NCI-H345 treated with DMSO at 0.1 percent for 48 hours (cell line): Measurements from ENCODE around the gene CENPI.
"Not testable (repeated sequence)": the region's sequence is repeated elsewhere in the genome, so short reads cannot be mapped to it uniquely, and the experiment has no call there.

ENCODE experiments used
- DNase-seq: peaks from one replicate; lab custom pipeline; 2025; ENCODE audit not compliant: unreplicated experiment; lab: John Stamatoyannopoulos, UW

CENPI gene

DNA sequence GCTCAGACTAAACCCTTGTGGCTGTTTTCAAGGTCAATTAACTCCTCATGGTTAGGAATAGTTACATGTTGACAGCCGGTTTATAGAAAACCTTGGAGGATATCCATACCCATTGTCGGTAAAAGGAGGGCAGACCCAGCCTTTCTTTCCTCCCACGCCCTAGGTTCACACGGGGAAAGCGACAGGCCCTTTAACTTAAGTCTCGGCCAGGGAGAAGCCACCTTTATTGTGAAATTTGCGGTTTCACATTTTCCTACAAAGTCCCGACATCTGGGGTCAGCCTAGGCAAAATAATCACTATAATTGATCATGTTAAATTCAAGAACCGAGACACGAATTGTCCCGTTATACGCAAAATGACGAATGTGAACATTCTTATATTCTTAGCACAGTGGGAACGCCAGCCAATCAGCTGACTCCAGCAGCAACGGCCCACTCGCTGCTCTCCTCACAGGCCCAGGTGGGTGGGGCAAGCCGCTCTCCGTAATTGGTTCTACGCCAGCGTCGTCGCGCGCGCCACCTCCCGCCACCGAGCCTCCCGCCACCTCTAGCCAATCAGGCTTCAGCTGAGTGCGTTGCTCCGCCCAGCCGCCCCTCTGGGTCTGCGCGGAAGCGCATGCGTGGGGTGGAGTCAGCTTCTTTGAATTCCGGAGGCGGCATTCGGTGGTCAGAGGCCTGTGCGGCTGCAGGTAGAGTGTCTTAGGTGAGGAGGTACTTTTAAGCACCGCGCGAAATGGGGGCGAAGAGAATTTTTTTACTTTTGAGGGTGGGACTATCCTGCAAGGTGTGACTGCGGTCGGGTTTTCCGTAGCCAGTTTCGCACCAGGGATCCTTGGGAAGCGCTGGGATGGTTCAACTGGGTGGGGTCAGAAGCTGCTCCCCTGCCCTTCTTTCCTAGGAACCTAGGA, at the start of gene CENPI:
Gene CENPI (plus strand): TSS at position 659 of the 908 bp plus-strand sequence. CDS start 2,867 bp downstream, outside the sequence.
- DNase-seq: peak; percentile 83

DNA sequence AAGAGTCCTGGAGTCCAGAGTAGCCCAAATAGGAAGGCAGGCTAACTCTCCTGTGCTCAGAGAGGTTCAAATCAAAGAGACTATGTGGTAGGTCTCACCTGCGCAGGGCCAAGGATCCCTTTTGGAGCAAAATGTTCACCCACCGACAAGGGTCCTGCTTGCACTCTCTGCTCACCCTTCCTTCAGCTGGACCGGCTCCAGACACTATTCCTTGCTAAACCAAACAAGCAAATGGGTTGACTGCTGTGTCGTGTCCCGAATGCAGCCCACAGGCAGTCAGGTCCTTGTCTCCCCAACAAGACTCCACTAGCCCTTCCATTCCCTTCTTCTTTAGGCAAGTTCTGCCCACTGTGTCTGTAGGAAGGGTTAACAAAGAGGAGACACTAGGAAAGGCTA, 46.9 kb upstream of the CENPI start:
- no peak for DNase-seq

- DNase-seq: peak; percentile 60
These were observed 46.3 kb upstream of the CENPI start, which contains the start of gene TRMT2B for GRCh38 chrX:101051549-101052302. TRMT2B (minus strand) TSS chrX:101052111; CDS start chrX:101042289, 9,822 bp downstream.

- DNase-seq: not testable (repeated sequence)
These were observed 41.5 kb upstream of the CENPI start for GRCh38 chrX:101056551-101056950.

GRCh38 chrX:101057093-101057714, 40.8 kb upstream of the CENPI start:
- DNase-seq: no peak

DNA sequence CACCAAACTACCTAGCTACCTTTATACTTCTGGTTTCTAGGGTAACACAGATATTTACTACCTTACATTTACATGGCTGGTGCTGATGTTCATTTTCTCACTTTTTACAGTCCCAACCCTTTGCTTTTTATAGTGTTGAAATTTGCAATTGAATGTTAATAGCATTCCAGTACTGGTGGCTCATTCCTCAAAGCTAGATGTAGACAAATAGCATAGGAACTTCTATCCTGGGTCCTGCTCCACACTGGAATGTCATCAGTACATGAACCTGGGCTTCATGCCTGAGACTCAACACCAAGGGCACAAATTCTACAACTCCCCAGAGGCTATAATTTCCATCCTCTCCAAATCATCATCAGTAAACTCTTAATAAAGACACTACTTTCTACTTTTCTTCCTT, 35.8 kb upstream of the CENPI start:
- DNase-seq: no peak

DNA sequence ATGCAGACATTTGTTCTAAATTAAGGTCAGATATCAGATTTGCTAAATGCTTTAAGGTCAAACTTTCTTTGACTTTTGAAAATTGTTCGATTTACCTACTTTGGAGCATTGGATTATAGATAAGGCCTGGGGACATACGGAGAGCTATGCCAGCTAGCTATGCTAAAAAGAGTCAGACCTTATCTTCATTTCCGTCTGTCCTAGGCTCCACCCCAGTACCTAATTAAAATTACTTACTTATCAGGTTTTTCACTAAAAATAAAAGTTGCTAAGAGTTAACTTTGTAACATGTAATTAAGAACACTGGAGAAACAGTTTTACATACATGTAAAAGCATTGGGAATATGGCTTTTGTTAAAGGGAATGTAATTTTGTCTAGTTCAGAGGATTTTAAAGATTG, 26.4 kb upstream of the CENPI start:
- no peak for DNase-seq

GRCh38 chrX:101078716-101079598, 19.0 kb upstream of the CENPI start, which contains the start of gene TMEM35A:
TMEM35A (plus strand) TSS chrX:101078879; CDS start chrX:101079003, 124 bp downstream.
- DNase-seq: no peak

- DNase-seq: no peak
These were observed 18.2 kb upstream of the CENPI start for GRCh38 chrX:101079736-101080270.

GRCh38 chrX:101080326-101081124, 17.5 kb upstream of the CENPI start:
- DNase-seq: no peak

GRCh38 chrX:101081231-101081630, 16.8 kb upstream of the CENPI start:
- no peak for DNase-seq

DNA sequence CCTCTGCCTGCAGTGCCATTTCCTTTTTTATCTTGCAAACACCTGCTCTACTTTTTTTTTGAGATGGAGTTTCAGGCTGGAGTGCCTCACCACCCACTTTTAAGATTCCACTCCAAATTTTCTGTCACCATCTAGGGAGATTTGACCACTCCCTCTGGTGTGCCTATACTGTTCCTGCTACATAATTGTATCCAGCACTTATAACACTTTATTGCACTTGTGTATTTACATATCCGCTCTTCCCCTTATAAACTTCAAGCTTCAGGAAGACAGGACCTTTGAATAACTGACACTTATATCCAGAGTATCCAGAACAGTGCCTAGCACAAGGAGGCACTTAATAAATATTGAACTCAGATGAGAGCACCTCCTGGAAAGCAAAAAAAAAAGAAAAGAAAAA, 6.2 kb upstream of the CENPI start:
- no peak for DNase-seq

DNA sequence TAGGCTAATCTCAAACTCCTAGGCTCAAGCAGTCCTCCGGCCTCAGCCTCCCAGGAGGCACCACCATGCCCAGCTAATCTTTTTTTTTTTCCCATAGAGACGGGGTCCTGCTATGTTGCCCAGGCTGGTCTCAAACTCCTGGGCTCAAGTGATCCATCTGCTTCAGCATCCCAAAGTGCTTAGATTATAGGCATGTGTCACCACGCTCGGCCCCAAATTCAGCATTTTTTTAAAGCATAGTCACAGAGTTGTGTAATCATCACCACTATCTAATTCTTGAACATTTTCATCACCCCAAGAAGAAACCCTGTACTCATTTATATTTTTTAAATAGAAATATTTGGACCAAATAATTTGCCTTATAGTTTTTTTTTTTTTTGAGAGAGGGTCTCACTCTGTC, 10.3 kb downstream of the CENPI start:
- no peak for DNase-seq

- DNase-seq: no peak
These were observed 19.7 kb downstream of the CENPI start for GRCh38 chrX:101117701-101118100.

DNA sequence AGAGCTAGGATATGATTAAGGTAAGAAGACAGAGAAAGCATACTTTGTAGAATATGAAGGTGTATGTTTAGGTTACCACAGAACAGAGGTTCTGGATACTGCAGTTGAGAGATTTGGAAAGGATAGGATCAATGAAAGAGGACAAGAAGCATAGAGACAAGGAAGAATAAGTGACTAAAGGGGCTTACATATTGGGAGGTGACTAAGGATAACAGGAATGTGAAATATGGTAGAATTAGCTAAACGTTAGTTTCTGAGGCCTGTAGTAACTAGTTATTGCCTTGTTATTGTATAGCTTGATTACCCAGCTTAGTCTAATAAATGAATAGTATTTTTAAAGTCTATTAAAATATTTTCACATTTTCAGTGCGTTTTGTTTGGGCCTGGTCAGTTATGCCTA, 38.2 kb downstream of the CENPI start:
- no peak for DNase-seq
